DMS 273 (cell line): Measurements from ENCODE around the gene GLMN.

Experiments used
- DNase-seq: peaks from one replicate; lab custom pipeline; 2025; ENCODE audit not compliant: unreplicated experiment; lab: John Stamatoyannopoulos, UW

Gene GLMN, protein sequence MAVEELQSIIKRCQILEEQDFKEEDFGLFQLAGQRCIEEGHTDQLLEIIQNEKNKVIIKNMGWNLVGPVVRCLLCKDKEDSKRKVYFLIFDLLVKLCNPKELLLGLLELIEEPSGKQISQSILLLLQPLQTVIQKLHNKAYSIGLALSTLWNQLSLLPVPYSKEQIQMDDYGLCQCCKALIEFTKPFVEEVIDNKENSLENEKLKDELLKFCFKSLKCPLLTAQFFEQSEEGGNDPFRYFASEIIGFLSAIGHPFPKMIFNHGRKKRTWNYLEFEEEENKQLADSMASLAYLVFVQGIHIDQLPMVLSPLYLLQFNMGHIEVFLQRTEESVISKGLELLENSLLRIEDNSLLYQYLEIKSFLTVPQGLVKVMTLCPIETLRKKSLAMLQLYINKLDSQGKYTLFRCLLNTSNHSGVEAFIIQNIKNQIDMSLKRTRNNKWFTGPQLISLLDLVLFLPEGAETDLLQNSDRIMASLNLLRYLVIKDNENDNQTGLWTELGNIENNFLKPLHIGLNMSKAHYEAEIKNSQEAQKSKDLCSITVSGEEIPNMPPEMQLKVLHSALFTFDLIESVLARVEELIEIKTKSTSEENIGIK

DNA sequence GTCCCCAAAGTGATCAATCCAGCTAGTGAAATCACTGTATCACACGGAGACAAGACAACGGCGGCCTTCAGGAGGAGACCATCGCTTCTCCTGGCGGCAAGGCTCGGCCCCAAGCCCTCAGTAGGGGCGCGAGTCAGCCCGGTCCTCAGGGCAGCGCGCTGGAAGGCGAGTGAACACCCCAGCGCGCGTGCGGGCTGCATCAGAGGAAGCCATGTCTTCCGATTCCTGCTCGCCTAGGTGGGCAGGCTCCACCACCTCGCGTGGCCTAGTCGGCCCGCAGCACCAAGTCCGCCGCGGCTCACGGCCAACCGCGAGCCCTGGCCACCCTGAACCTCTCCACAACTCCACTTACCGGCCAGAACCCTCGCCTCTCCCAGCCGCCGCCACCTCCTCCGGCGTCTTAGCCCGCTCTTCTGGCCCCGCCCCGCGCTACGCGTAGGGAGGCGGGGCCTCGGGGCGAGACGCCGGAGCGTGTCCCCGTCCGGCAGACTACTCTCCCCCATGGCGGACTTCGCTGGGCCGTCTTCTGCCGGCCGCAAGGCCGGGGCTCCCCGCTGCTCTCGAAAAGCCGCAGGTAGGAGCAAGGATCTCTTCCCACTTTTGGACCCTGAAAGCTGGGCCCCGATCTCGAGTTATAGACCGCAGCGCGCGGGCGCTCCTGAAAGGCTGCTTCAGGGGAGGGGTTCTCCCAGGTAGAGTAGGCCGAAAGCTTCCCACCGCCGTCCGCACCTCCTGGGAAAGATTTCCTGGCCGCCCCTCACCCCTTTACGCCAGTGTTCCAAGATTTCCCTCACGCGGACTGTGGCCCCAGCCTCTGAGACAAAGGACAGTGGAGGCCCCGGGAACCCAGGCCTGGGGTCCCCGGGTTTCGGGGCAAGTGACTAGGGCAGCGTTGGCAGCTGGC, at the start of gene GLMN, which contains the start of gene RPAP2:
GLMN (minus strand) TSS at position 415 of the 904 bp plus-strand sequence. CDS start 988 bp downstream, outside the sequence.
RPAP2 (plus strand) TSS at position 487 of the 904 bp plus-strand sequence; CDS start at position 502, 15 bp downstream.
- peak; percentile 96 for DNase-seq

DNA sequence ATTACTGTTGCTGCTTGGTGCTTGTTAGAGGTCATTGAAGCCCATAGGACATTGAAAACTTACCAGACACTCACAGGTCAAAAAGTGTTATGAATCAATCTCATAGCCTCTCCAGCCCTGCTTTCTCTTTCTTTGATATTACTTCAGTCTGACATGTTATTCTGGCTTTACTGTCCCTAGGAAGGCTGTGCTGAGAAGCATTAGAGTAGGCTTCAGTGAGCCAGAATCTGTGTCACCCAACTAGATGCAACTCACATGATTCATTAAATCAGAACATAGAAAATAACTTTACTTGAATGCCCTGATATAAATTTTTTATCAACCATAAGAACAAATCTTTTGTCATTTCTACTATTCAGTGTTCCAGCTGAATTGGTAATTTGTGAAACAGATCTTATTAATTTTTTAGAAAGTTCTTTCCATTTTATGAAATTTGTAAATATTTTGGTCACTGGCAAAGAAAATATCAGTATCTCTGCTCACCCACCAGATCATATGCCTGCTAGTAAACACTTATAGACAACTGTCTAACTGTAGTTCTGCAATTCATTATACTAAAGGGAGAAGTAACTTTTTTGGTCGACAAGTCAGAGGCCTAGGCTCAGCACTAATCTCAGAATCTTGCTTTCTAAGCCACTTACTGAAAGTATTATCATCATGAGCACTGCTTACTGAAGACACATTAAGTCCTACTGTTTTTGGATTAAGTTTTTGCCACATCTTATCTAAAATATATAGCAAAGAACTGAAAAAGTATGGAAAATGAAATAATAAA, 48.3 kb upstream of the GLMN start:
- DNase-seq = no peak

DNA sequence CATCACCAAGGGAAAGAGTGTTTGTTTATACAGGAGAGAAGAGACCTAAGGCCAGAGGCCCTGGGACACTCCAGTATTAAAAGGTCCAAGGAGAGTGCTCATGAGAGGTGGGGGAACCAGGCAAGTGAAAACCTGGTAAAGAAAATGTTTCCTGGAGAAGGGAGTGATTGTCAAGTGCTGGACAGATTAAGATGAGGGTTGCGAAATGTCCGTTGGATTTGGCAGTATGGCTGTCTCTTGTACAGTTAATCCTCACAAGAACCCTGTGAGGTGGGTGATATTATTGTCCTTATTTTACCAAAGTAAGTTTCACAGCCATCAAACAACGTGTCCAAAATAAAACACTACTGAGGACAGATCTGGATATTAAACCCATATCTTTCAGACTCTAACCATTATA, 44.3 kb upstream of the GLMN start:
- DNase-seq = no peak

DNA sequence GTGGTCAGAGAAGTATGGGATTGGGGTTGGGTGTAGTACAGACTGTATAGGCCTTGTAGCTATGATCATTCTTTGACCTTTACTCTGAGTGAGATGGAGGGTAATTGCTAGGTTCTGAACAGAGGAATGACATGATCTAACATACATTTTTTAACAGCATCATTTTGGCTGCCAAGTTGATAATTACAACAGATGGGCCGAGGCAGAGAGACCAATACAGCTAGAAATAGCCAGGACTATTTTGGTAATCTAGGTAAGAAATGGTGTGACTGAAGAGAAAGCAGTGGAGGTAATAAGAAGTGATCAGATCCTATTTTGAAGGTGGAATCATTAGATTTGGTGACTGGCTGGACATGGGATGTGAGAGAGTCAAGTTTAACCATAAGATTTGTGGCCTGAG, 43.6 kb upstream of the GLMN start:
- DNase-seq = no peak

DNA sequence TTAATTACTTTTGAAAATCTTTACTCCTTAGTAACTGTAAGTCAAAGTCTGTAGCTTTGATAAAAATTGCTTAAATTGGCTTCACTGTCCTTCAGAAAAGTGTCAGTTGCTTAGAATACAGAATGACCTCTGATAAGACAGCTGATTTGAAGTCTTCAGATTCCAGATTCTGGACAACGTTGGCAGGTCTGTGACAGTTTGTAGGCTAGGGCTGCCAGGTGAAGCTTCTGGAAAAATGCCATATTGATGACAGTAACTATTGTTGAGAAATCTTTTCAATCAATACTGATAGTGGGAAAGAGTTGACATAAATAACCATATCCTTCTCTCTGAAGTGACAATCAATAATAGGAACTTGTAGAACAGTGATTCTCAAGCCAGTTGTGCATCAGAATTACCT, 41.4 kb upstream of the GLMN start:
- DNase-seq = no peak

DNA sequence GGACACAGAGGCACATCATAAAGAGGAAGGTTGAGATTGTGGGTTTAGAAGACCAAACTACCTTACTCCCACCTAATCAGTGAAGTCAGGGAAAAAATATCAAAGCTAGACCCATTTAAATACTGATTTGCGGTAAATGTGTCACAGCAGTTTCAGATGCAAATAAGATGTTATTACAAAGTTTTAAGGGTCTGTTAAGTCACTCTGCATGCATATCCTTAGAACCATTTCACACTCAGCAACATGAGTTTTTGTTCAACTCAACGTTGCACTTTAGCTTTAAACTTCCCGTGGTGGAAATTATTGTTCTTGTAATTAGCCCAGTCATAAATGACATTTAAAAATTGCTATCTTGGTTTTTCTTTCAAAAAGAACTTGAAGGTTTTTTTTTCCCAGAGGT, 34.9 kb upstream of the GLMN start:
- DNase-seq = no peak

DNA sequence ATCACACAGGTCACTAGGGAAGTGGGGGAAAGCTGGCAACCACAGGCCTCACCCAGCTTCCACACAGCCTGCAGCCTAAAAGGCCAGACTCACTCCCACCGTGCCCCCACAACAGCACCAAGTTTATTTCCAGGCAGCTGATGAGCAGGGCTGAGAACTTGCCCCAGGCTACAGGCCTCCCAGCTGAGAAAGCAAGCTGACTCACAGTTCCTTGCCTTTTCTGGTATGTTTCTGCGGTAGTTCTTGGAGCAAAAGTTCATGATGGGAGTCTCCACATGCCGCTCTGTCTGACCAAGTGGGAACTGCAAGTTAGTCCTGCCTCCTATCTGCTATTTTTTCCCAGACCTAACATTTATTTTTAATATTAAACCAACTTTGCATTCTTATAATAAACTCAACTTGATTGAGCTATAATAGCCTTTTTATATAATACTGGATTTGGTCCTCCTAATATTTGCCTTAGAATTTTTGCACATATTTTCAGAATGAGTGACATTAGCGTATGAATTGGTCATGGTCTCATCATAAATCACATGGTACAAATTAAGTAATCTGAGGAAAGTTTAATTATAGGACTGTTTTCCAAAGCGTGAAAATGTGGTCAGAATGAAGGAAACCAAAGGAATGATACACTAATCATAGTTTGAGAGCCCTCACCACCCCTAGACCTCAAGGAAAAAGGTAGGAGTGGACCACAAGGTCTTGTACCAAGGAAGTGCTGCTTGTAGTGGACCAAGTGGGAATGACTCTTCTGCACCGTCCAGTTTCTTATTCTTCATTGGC, 30.8 kb upstream of the GLMN start:
- no peak for DNase-seq

DNA sequence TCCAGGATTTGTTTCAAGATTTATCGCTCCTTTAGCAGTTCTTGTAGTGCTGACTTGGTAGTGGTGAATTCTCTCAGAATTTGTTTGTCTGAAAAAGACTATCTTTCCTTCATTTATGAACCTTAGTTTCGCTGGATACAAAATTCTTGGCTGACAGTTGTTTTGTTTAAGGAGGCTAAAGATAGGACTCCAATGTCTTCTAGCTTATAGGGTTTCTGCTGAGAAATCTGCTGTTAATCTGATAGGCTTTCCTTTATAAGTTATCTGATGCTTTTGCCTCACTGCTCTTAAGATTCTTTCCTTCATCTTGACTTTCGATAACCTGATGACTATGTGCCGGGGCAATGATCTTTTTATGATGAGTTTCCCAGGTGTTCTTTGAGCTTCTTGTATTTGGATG, 29.0 kb upstream of the GLMN start:
- DNase-seq = no peak

DNA sequence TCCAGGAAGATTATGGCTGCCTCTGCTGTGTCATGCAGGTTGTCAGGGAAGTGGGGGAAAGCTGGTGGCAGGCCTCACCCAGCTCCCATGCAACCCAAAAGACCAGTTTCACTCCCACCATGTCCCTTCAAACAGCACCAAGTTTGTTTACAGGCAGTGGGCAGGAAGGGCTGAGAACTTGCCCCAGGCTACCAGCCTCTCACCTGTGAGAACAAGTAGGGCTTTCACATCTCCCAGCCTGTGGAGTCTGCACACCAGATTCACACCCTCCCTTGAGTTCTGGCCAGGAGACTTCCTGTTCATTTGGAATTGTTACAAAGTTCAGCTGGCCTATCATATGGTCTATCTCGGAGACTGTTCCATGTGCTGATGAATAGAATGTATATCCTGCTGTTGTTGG, 27.9 kb upstream of the GLMN start:
- DNase-seq = no peak

DNA sequence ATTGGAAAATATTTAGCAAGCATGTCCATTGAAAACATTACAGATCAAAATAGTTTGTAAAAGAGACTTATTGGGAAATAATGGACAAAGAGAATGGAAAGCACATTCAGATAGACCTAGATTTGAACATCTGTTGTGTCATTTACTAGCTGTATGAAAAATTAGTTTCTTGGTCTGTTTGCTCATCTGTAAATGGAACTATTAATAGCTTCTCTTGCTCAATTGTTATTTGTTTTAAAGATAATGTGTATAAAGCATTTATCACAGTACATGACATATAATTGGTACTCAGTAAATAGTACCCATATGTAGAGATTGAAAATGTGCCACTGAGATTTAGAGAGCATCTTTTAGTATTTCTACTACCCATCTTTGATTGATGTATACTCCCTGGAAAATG, 26.0 kb upstream of the GLMN start:
- DNase-seq = no peak

DNA sequence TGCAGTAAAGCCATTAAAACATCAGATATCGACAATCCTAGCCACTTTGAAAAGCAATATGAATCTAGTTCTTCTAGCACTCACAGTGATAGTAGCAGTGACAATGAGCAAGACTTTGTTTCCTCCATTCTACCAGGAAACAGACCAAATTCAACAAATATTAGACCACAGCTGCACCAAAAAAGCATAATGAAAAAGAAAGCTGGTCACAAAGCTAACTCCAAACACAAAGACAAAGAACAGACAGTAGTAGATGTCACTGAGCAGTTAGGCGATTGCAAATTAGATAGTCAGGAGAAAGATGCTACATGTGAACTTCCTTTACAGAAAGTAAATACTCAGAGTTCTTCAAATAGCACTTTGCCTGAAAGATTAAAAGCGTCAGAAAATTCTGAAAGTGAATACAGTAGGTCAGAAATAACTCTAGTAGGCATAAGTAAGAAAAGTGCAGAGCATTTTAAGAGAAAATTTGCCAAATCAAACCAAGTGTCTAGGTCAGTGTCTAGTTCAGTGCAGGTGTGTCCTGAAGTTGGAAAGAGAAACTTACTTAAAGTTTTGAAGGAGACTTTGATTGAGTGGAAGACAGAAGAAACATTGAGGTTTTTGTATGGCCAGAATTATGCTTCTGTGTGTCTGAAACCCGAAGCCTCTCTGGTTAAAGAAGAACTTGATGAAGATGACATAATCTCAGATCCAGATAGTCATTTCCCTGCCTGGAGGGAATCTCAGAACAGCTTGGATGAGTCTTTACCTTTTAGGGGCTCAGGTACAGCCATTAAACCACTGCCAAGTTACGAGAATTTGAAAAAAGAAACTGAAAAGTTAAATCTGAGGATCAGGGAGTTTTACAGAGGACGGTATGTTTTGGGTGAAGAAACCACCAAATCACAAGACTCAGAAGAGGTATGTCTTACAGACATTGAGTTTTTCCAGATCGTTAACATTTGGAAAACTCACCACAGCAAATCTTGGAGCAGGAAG, 25.0 kb upstream of the GLMN start:
- no peak for DNase-seq

DNA sequence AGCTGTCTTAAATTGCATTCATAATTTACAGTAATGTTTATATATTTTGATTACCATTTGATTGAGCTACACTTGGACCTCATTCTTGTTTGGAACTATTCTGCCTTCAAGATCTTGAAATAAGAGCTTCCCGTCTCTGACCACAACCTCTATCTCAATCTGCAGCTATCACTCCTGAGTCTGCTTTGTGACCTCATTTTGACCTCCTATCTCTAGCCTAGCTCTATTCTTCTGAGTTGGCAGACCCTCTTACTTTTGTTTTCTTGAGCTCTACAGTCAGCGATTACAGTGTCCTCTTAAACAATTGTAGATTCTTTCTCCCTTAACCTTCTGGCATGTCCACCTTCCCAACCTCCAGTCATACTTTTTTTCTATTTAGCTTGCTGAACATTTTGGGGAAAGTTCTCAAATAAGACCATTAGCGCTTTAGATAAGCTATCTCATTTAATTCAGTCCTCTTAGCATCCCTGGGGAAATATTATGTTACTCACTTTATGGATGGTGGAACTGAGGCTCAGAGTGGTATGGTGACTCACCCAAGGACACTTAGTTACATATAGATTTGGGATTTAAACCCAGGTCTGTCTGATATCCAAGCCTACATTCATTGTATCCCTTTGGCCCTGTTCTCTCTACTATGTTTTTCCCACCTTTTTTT, 19.2 kb upstream of the GLMN start:
- no peak for DNase-seq

DNA sequence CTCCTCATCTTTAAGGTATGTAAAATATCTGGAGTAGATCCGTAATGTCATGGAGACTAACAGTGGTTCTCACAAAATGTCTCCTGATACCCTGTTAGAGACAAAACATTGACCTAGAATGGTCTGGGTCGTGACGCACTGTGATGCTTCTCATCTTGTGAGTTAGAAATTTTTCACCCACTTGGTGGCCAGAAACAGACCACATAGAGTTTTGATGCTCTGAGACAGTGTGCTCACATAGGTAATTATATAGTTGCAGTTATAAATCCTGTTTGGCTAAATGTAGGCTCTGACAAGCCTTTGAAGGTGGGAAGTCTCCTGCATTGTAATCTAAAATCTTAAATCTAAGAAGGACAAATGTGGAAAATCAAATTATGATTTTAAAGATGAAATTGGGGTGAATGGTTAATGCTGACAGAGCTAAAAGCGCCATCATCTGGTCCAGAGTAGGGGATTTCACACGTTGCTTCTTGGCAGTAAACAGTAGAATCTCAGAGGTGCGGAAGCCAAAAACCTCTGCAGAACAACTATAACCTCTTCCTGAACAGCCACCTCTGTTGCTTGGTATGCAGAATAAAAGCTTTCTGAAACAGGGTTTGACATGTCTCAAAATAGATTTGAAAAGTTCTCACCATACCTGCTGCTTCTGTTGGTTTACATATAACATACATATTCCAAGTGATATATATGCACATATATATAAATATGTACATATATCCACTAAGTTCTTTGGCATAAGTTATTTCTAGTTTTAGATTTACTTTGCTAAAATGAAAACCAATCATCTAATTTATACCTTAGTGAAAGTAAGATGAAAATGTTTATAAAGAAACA, 17.2 kb upstream of the GLMN start:
- DNase-seq = no peak

DNA sequence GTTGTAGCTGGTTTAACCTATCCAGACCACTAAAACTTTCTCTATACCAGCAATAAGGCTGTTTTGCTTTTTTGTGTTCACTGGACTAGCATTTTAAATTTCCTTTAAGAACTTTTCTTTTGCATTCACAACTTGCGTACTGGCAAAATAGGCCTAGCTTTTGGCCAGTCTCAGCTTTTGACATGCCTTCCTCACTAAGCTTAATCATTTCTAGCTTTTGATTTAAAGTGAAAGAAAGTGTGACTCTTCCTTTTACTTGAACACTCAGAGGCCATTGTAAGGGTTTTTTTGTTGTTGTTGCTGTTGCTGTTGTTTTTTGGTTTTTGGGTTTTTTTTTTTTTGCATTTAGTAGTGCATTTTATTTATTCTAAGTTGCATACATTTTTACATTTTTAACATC, 15.2 kb upstream of the GLMN start:
- DNase-seq = no peak

DNA sequence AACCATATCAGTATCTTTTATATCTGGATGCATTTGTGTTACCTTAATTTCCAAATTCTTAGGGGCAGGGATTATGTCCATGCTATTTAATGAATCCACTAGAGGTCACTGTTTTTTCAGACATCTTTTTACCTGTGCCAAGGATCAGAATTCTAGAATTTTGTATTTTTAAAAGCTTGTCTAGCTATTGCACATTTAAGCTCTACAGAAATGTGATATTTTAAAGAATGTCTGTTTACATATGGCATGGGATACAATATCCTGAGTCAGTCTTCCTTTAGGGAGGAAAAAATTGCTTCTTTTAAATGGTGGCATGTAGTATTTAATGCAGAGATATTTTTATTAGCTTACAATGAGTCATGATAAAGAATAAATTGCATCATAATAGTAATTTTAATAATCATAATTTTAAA, 11.4 kb upstream of the GLMN start:
- DNase-seq = peak; percentile 50

DNA sequence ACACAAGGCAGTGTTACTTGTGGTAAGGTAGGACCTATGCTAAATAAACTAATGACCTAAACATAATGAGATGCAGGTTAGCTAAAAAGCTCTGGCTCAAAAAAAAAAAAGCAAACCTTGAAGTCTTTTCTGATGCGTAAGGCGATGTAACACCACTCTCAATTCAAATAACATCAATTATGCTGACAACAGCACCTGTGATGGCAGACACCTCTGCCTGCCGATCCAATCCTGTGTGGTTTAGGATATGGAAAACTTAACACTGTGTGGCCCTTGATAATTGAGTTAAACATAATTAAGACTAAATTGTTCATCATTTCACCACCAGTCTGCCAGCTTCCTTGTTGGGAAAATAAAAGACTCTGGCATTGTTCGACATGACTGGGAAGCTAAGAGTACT, 9.2 kb upstream of the GLMN start:
- no peak for DNase-seq

DNA sequence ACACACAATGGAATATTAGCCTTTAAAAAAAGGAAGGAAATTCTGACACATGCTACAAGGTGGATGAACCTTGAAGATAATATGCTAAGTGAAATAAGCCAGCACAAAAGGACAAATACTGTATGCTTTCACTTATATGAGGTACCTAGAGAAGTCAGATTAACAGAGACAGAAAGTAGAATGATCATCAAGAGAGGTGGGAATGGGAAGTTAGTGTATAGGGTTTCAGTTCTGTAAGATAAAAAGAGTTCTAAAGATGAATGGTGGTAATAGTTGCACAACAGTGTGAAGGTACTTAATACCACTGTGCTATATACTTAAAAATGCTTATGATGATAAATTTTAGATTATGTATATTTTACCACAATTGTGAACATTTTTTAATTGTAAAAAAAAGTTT, 7.2 kb upstream of the GLMN start:
- no peak for DNase-seq

DNA sequence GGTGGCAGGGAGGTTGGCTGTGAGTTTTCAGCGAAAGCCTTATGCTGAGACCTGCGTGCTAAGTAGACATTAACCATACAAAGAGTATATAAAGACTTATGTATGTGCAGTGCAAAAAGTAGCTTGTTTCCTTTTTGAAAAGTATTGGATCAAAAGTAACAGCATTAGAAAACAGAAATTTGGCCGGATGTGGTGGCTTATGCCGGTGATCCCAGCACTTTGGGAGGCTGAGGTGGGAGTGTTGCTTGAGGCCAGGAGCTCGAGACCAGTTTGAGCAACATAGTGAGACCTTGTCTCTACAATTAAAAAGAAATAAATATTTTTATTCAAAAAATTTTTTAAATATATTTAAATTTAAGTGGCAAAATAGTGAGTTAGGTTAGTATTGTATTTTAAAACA, 2.2 kb upstream of the GLMN start:
- DNase-seq = no peak
